IMR-90 (cell line): ENCODE results near the gene ACVR1. TPM values are rescaled to one million over a fixed set of nuclear protein-coding genes. Genes with fewer than 3 reads are reported as not detected.

Experiments
- ATAC-seq: fragments of 200-7000 bp; cut with Tn5 transposase; 2 replicates; pipeline ENCODE4 v1.9.1; 2020; ENCODE audit warnings: low read depth, mild to moderate bottlenecking, moderate library complexity
- BruUV-seq: library from RNA; stranded (reverse); fragments of 400-500 nt; replicated peaks from 2 replicates; lab custom pipeline; 2021; lab: Mats Ljungman, UMichigan
- CTCF ChIA-PET: fragments of 300-600 bp; formaldehyde crosslinking; extraction: SDS; loops from one replicate; lab custom pipeline; 2021; ENCODE audit warnings: antibody characterized with exemption; lab: Yijun Ruan, JAX
- POLR2A ChIA-PET: fragments of 300-600 bp; sonication (Branson Sonifier 250); formaldehyde crosslinking; loops from one replicate; lab custom pipeline; 2022; ENCODE audit warnings: antibody characterized with exemption; ENCODE audit not compliant: unreplicated experiment; lab: Charles Lee
- DNase-seq: peaks from one replicate; pipeline ENCODE4 v3.0.0; 2013
- H2AFZ ChIP-seq: replicated peaks from 2 replicates; pipeline ENCODE3; 2013; ENCODE audit warnings: low read length, mild to moderate bottlenecking; ENCODE audit not compliant: poor library complexity
- H2AK5ac ChIP-seq: 2 replicates; pipeline ENCODE4 v1.6.1; 2013; ENCODE audit warnings: low read depth, low read length, inconsistent platforms
- H2AK9ac ChIP-seq: replicated peaks from 2 replicates; pipeline ENCODE3; 2013; ENCODE audit warnings: mild to moderate bottlenecking, low read depth, low read length, moderate library complexity; ENCODE audit not compliant: poor library complexity
- H2BK120ac ChIP-seq: 2 replicates; pipeline ENCODE4 v1.6.1; 2013; ENCODE audit warnings: low read depth, low read length, inconsistent platforms
- H2BK15ac ChIP-seq: 3 replicates; pipeline ENCODE4 v1.6.1; 2013; ENCODE audit warnings: low read depth, low read length, inconsistent platforms
- H2BK20ac ChIP-seq: 2 replicates; pipeline ENCODE4 v1.6.1; 2013; ENCODE audit warnings: low read depth, mild to moderate bottlenecking, inconsistent platforms, low read length, moderate library complexity
- H2BK5ac ChIP-seq: 2 replicates; pipeline ENCODE4 v1.6.1; 2013; ENCODE audit warnings: mild to moderate bottlenecking, low read depth, low read length, inconsistent platforms; ENCODE audit not compliant: poor library complexity, severe bottlenecking
- H3K14ac ChIP-seq: replicated peaks from 2 replicates; pipeline ENCODE4 v1.6.1; 2013; ENCODE audit warnings: low read depth, low read length, inconsistent platforms
- H3K18ac ChIP-seq: 2 replicates; pipeline ENCODE4 v1.6.1; 2013; ENCODE audit warnings: low read depth, low read length, control low read depth
- H3K23ac ChIP-seq: 2 replicates; pipeline ENCODE4 v1.6.1; 2013; ENCODE audit warnings: low read depth, low read length, inconsistent platforms
- H3K27ac ChIP-seq: 2 replicates; pipeline ENCODE4 v1.5.1; 2013; ENCODE audit warnings: mild to moderate bottlenecking, control low read depth, low read length; ENCODE audit not compliant: insufficient read depth
- H3K27me3 ChIP-seq: 2 replicates; pipeline ENCODE4 v1.6.1; 2013; ENCODE audit warnings: low read length; ENCODE audit not compliant: control insufficient read depth, insufficient read depth
- H3K36me3 ChIP-seq: 2 replicates; pipeline ENCODE4 v1.6.1; 2013; ENCODE audit warnings: low read length, mixed read lengths; ENCODE audit not compliant: control insufficient read depth, insufficient read depth
- H3K4ac ChIP-seq: 2 replicates; pipeline ENCODE4 v1.6.1; 2013; ENCODE audit warnings: low read depth, low read length, inconsistent platforms
- H3K4me1 ChIP-seq: 2 replicates; pipeline ENCODE4 v1.6.1; 2013; ENCODE audit warnings: low read length, mixed read lengths; ENCODE audit not compliant: control insufficient read depth, insufficient read depth
- H3K4me2 ChIP-seq: 2 replicates; pipeline ENCODE4 v1.6.1; 2013; ENCODE audit warnings: low read depth, mild to moderate bottlenecking, control low read depth, low read length, moderate library complexity
- H3K4me3 ChIP-seq: 2 replicates; pipeline ENCODE4 v1.5.1; 2013; ENCODE audit warnings: low read depth, mild to moderate bottlenecking, control low read depth, low read length, moderate library complexity; ENCODE audit not compliant: insufficient read depth
- H3K56ac ChIP-seq: 2 replicates; pipeline ENCODE4 v1.6.1; 2013; ENCODE audit warnings: low read length, inconsistent platforms; ENCODE audit not compliant: insufficient read depth; ENCODE audit errors: extremely low read depth
- H3K79me1 ChIP-seq, 2 experiments: 2 replicates each; pipeline ENCODE4 v1.6.1; 2013; ENCODE audit warnings: low read length in 2 of 2, inconsistent platforms in 1 of 2, low read depth in 1 of 2
- H3K9ac ChIP-seq: 2 replicates; pipeline ENCODE4 v1.6.1; 2013; ENCODE audit warnings: low read depth, low read length, control low read depth
- H3K9me1 ChIP-seq: 2 replicates; pipeline ENCODE4 v1.6.1; 2013; ENCODE audit warnings: low read length, inconsistent platforms; ENCODE audit not compliant: insufficient read depth
- H3K9me3 ChIP-seq: 2 replicates; pipeline ENCODE4 v1.6.1; 2013; ENCODE audit warnings: low read length; ENCODE audit not compliant: control insufficient read depth, insufficient read depth
- H4K20me1 ChIP-seq: 2 replicates; pipeline ENCODE4 v1.6.1; 2013; ENCODE audit warnings: low read length, inconsistent platforms; ENCODE audit not compliant: insufficient read depth
- H4K5ac ChIP-seq: 2 replicates; pipeline ENCODE4 v1.6.1; 2013; ENCODE audit warnings: mild to moderate bottlenecking, low read depth, low read length, control low read depth
- H4K8ac ChIP-seq, 2 experiments: 2 replicates each; pipeline ENCODE4 v1.6.1; 2013; ENCODE audit warnings: low read depth in 2 of 2, low read length in 2 of 2, control low read depth in 1 of 2, inconsistent platforms in 1 of 2
- H4K91ac ChIP-seq: 2 replicates; pipeline ENCODE4 v1.6.1; 2013; ENCODE audit warnings: low read depth, low read length, inconsistent platforms; ENCODE audit not compliant: insufficient read depth
- MAZ ChIP-seq: IDR thresholded peaks from 2 replicates; pipeline ENCODE4 v1.6.1; 2012; ENCODE audit warnings: low read depth, mild to moderate bottlenecking, low read length, improper control_type of control experiment, moderate library complexity, borderline replicate concordance
- WGBS, 2 experiments: methylation state at CpG; one replicate each; pipeline versions ENCODE4 v1.1.5 to v1.1.7; 2013; ENCODE audit warnings: missing lambda C conversion rate in 2 of 2; ENCODE audit not compliant: insufficient read length in 1 of 2; ENCODE audit errors: extremely low coverage in 2 of 2; 5-methylcytosine and 5-hydroxymethylcytosine counted together
- dilution Hi-C: fragments of 300-500 bp; cut with HindIII; formaldehyde crosslinking; loops from one replicate; pipeline ENCODE4 v1.14.3; 2018; ENCODE audit warnings: low sequenced_read_pairs; ENCODE audit not compliant: unreplicated experiment
- in situ Hi-C: fragments of 300-500 bp; cut with MboI; formaldehyde crosslinking; loops from 3 replicates; pipeline ENCODE4 v1.14.3; 2019; ENCODE audit warnings: low sequenced_read_pairs, inconsistent platforms, mixed read lengths
- intact Hi-C: fragments of 100-400 bp; cut with micrococcal nuclease; formaldehyde crosslinking; loops from 2 replicates; pipeline ENCODE4 v1.10.0; 2022
- polyA plus RNA-seq, 3 experiments: library from polyadenylated mRNA; depleted of rRNA; stranded (reverse); fragments of >200 nt; gene quantifications; 2 replicates each; pipeline ENCODE4 v1.2.3, GENCODE V29; 2012; ENCODE audit warnings: low replicate concordance in 1 of 3
- total RNA-seq: library from RNA; depleted of rRNA; stranded (reverse); fragments of >200 nt; gene quantifications from 2 replicates; pipeline ENCODE4 v1.2.3, GENCODE V29; 2012

Gene ACVR1
- total and polyA plus RNA-seq, 2 of the 4 experiments (the other 2 are of a cell fraction): 21.1 to 40.8 TPM

DNA sequence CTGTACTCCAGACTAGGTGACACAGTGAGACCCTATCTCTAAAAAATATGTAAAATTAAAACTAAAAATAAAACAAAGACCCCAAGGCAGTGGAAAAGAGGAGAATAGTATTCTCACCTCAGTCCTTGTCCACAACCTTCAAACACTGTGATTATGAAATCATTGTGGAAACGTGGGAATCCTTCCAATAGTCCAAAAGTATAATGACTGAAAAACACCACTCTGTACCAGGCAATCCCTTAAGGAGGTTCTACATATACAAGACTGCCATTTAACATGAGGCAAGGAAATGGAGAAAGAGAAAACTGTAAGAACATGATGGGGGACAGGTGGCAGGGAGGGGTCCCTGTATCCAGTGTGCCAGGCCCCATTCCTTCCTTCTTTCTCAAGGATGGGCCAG, 66.1 kb downstream of the ACVR1 start:
- Histone ChIP-seq H4K5ac (no peak overlapping the region), H2BK120ac (no peak overlapping the region), H3K36me3 (peaks cover 8% of the 10 kb centered on the region), H3K4me3 (no peak overlapping the region), H2AK9ac (no peak overlapping the region), H2AFZ (no peak overlapping the region), H3K9me3 (no peaks in the 10 kb centered on the region), H3K9ac (no peak overlapping the region), H3K27me3 (no peaks in the 10 kb centered on the region), H2BK20ac (no peak overlapping the region), H3K4ac (no peak overlapping the region), H3K9me1 (no peaks in the 10 kb centered on the region), H2AK5ac (no peak overlapping the region), H4K8ac (no peak overlapping the region), H3K14ac (no peak overlapping the region), H3K79me1 (peaks cover 11 to 52% of the 10 kb centered on the region in 2 experiments), H4K91ac (no peak overlapping the region), H4K20me1 (peaks cover 5% of the 10 kb centered on the region; the same call in 1 of the 2 replicates), H3K56ac (no peak overlapping the region), H2BK15ac (no peak overlapping the region), H3K4me1 (peaks cover 5% of the 10 kb centered on the region; the same call in 1 of the 2 replicates), H3K23ac (no peak overlapping the region), H3K4me2 (no peak overlapping the region), H3K18ac (no peak overlapping the region), H2BK5ac (no peak overlapping the region), H3K27ac (no peak overlapping the region)
- dilution Hi-C loops: no loop called here
- ChIA-PET POLR2A (no interaction called here), CTCF (interaction anchor here (1.4 kb wide), 1 partner anchor 16 kb away, joined by 3 read pairs; no protein-coding TSS in a partner anchor)
- WGBS, 2 experiments: no CpG with 5 or more reads among the region's 1 CpG
- DNase-seq (no peak), ATAC-seq (no peak; the same call in 1 of the 2 replicates)
- intact Hi-C loops: no loop called here
- in situ Hi-C loops: no loop called here
- no TSS peak for BruUV-seq
- no peak for TF ChIP-seq MAZ
